ENCODE data around the gene RNLS.

- TF ChIP-seq POLR2AphosphoS5 (IDR thresholded peaks at IDR 0.05; ENCODE audit: low read depth, low read length) (no peak), TAF1 (IDR thresholded peaks at IDR 0.05; ENCODE audit: borderline replicate concordance, insufficient read depth, low read length) (no peak), REST (IDR thresholded peaks at IDR 0.05; ENCODE audit: insufficient read depth in 1 of 2, low read depth in 2 of 2, low read length in 2 of 2) (no peak)
These were observed 167.5 kb downstream of the RNLS start for GRCh38 chr10:88415533-88416130.

Measured in PFSK-1 (cell line).